Endothelial cell of umbilical vein (primary cell): Measurements from ENCODE around the gene GAA. TPM values are rescaled to one million over a fixed set of nuclear protein-coding genes. Genes with fewer than 3 reads are reported as not detected.

ENCODE experiments used
- BruUV-seq: library from RNA; stranded (reverse); fragments of 400-500 nt; replicated peaks from 2 replicates; lab custom pipeline; 2021; lab: Mats Ljungman, UMichigan
- CTCF ChIA-PET: fragments of 300-600, 350-600 bp; sonication (Branson Sonifier 250); formaldehyde crosslinking; loops from one replicate; lab custom pipeline; 2021; ENCODE audit warnings: antibody characterized with exemption, inconsistent platforms; lab: Charles Lee
- POLR2A ChIA-PET: fragments of 300-600, 350-600 bp; sonication (Branson Sonifier 250); formaldehyde crosslinking; loops from one replicate; lab custom pipeline; 2021; ENCODE audit warnings: antibody characterized with exemption, inconsistent platforms; lab: Charles Lee
- DNase-seq: peaks from one replicate; pipeline ENCODE4 v3.0.0-alpha.2; 2011; ENCODE audit warnings: low read depth, low spot score
- FAIRE-seq: peaks from 2 replicates; lab custom pipeline; 2011; peaks lifted over from hg19 to GRCh38; lab: Jason Lieb, UNC
- H2AFZ ChIP-seq: 2 replicates; pipeline ENCODE4 v1.6.0; 2012; ENCODE audit warnings: low read depth, low read length, control low read depth, inconsistent platforms
- H3K27ac ChIP-seq: 2 replicates; pipeline ENCODE4 v1.5.1; 2011; ENCODE audit warnings: low read depth, mild to moderate bottlenecking, control low read depth, low read length, moderate library complexity; ENCODE audit not compliant: insufficient read depth
- H3K27me3 ChIP-seq, 2 experiments: 2 replicates each; pipeline versions ENCODE4 v1.6.0 to v1.6.1; 2011; ENCODE audit warnings: low read length in 2 of 2, mixed read lengths in 1 of 2; ENCODE audit not compliant: control insufficient read depth in 2 of 2, insufficient read depth in 2 of 2
- H3K36me3 ChIP-seq, 2 experiments: 2 replicates in 1 of 2; 3 replicates in 1 of 2; pipeline ENCODE4 v1.5.1; 2011; ENCODE audit warnings: low read length in 2 of 2, mild to moderate bottlenecking in 1 of 2, moderate library complexity in 1 of 2; ENCODE audit not compliant: control insufficient read depth in 2 of 2, insufficient read depth in 2 of 2; ENCODE audit errors: extremely low read depth in 1 of 2
- H3K4me1 ChIP-seq: 3 replicates; pipeline ENCODE4 v1.5.1; 2011; ENCODE audit warnings: mild to moderate bottlenecking, low read length; ENCODE audit not compliant: control insufficient read depth, insufficient read depth; ENCODE audit errors: extremely low read depth
- H3K4me2 ChIP-seq: 2 replicates; pipeline ENCODE4 v1.6.1; 2011; ENCODE audit warnings: low read length, control low read depth, mixed read lengths; ENCODE audit not compliant: insufficient read depth
- H3K4me3 ChIP-seq, 3 experiments: fragments of 200-600 bp in 1 of 3; sonication (generic), shearing (Covaris generic) in 1 of 3; replicated peaks in 1 of 3; 2 replicates each; pipeline ENCODE4 v1.5.1; 2011 to 2016; ENCODE audit warnings: control low read depth in 3 of 3, low read length in 3 of 3, mild to moderate bottlenecking in 2 of 3, inconsistent platforms in 1 of 3, low read depth in 1 of 3, moderate library complexity in 1 of 3; ENCODE audit not compliant: insufficient read depth in 1 of 3
- H3K79me2 ChIP-seq: 2 replicates; pipeline ENCODE4 v1.6.0; 2012; ENCODE audit warnings: low read length, inconsistent platforms; ENCODE audit not compliant: control insufficient read depth, insufficient read depth
- H3K9ac ChIP-seq: replicated peaks from 2 replicates; pipeline ENCODE3; 2011; ENCODE audit warnings: low read length, control low read depth; ENCODE audit not compliant: insufficient read depth; ENCODE audit errors: extremely low read depth
- H3K9me1 ChIP-seq: replicated peaks from 3 replicates; pipeline ENCODE4 v1.6.0; 2011; ENCODE audit warnings: mild to moderate bottlenecking, low read length; ENCODE audit not compliant: control insufficient read depth, insufficient read depth; ENCODE audit errors: extremely low read depth
- H3K9me3 ChIP-seq: replicated peaks from 2 replicates; pipeline ENCODE4 v1.5.1; 2012; ENCODE audit warnings: low read length, inconsistent platforms; ENCODE audit not compliant: control insufficient read depth, insufficient read depth
- H4K20me1 ChIP-seq: replicated peaks from 2 replicates; pipeline ENCODE3; 2011; ENCODE audit warnings: mild to moderate bottlenecking, low read length; ENCODE audit not compliant: control insufficient read depth, insufficient read depth; ENCODE audit errors: extremely low read depth
- CTCF ChIP-seq, 2 donors: IDR thresholded peaks; 1 replicate in 1 of 2; 2 replicates in 1 of 2; pipeline ENCODE4 v1.5.1; 2011; ENCODE audit warnings: low read length in 2 of 2, mild to moderate bottlenecking in 2 of 2, moderate library complexity in 2 of 2, control low read depth in 1 of 2, inconsistent platforms in 1 of 2, low read depth in 1 of 2; ENCODE audit not compliant: insufficient read depth in 1 of 2; ENCODE audit errors: extremely low read depth in 1 of 2
- EZH2 ChIP-seq: IDR thresholded peaks from 2 replicates; pipeline ENCODE4 v1.6.1; 2012; ENCODE audit warnings: borderline replicate concordance, low read depth, mild to moderate bottlenecking, moderate library complexity, low read length, inconsistent platforms; ENCODE audit not compliant: severe bottlenecking
- FOS ChIP-seq: IDR thresholded peaks from 2 replicates; pipeline ENCODE4 v1.6.1; 2011; ENCODE audit warnings: mild to moderate bottlenecking, low read length, moderate library complexity, borderline replicate concordance; ENCODE audit not compliant: insufficient read depth
- GATA2 ChIP-seq: IDR thresholded peaks from 2 replicates; pipeline ENCODE4 v1.7.0; 2011; ENCODE audit warnings: low read depth, mild to moderate bottlenecking, moderate library complexity, mixed read lengths, low read length; ENCODE audit not compliant: insufficient read length, insufficient read depth
- JUN ChIP-seq: IDR thresholded peaks from 2 replicates; pipeline ENCODE4 v1.6.1; 2011; ENCODE audit warnings: borderline replicate concordance, low read depth; ENCODE audit not compliant: insufficient read length, insufficient read depth
- MYC ChIP-seq: IDR thresholded peaks from one replicate; pipeline ENCODE4 v1.6.1; 2011; ENCODE audit warnings: mild to moderate bottlenecking, low read depth, low read length
- POLR2A ChIP-seq: IDR thresholded peaks from 2 replicates; pipeline ENCODE4 v1.6.1; 2012; ENCODE audit warnings: low read depth, mild to moderate bottlenecking, control low read depth, low read length
- POLR2AphosphoS5 ChIP-seq: IDR thresholded peaks from 2 replicates; pipeline ENCODE4 v1.6.1; 2012; ENCODE audit warnings: low read depth, mild to moderate bottlenecking, control low read depth, low read length, moderate library complexity; ENCODE audit not compliant: insufficient read depth
- dilution Hi-C: fragments of 300-500 bp; cut with MboI; formaldehyde crosslinking; loops from one replicate; pipeline ENCODE4 v1.15.0; 2019; ENCODE audit warnings: low sequenced_read_pairs; ENCODE audit not compliant: extremely low pct_ligation_motif_present
- intact Hi-C: fragments of 100-400 bp; cut with micrococcal nuclease; formaldehyde crosslinking; loops from one replicate; pipeline ENCODE4 v1.10.0; 2022
- polyA plus RNA-seq, 4 experiments: library from polyadenylated mRNA; depleted of rRNA in 3 of 4; stranded (reverse) in 3 of 4; unstranded in 1 of 4; fragments of >200 nt; gene quantifications; 2 replicates each; pipeline versions ENCODE4 v1.2.1 to v1.2.3, GENCODE V29; 2011 to 2012; ENCODE audit warnings: missing spikeins in 1 of 4
- total RNA-seq: library from RNA; stranded (reverse); gene quantifications from 2 replicates; pipeline ENCODE4 v1.2.3, GENCODE V29; 2021
- TF ChIP-seq, protein P1 (sequence below): IDR thresholded peaks from 2 replicates; pipeline ENCODE4 v1.6.1; 2011; ENCODE audit not compliant: insufficient read depth, insufficient read length

The GAA gene
- total and polyA plus RNA-seq, 2 donors (not counting 3 experiments of a cell fraction or from before 2014, with no cell fraction given), result 26.3 to 49.7 TPM

GRCh38 chr17:80109713-80110446 is 8.5 kb downstream of the GAA start:
- H3K79me2 ChIP-seq, result no peaks in the 10 kb centered on the region
- BruUV-seq, result no TSS peak
- no peaks in the 10 kb centered on the region for H3K9me3 ChIP-seq
- intact Hi-C loops (loop anchor here (10.0 kb wide), 1 partner anchor 255 kb away; no protein-coding TSS in a partner anchor), dilution Hi-C loops (no loop called here)
- ChIA-PET CTCF (interaction anchor here (1.0 kb wide), 1 partner anchor 8 kb away, joined by 5 read pairs; the partner anchor contains the start of gene GAA), POLR2A (no interaction called here)
- TF ChIP-seq, protein P1, sequence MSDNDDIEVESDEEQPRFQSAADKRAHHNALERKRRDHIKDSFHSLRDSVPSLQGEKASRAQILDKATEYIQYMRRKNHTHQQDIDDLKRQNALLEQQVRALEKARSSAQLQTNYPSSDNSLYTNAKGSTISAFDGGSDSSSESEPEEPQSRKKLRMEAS, result no peak
- TF ChIP-seq GATA2 (no peak), POLR2A (no peak), EZH2 (no peak), POLR2AphosphoS5 (no peak), FOS (no peak), JUN (no peak), MYC (no peak), CTCF (IDR thresholded peaks at IDR 0.05; ENCODE audit: extremely low read depth in 1 of 2, insufficient read depth in 1 of 2, low read depth in 1 of 2, low read length in 2 of 2) (no peak)
- no peaks in the 10 kb centered on the region for H3K4me1 ChIP-seq
- FAIRE-seq (no peak), DNase-seq (no peak)
- H4K20me1 ChIP-seq, result no peaks in the 10 kb centered on the region
- H3K9me1 ChIP-seq, result no peaks in the 10 kb centered on the region
- H3K4me2 ChIP-seq, result no peak overlapping the region
- H3K9ac ChIP-seq, result no peak overlapping the region
- no peaks in the 10 kb centered on the region for H3K27me3 ChIP-seq
- no peak overlapping the region for H3K27ac ChIP-seq
- H2AFZ ChIP-seq, result no peak overlapping the region
- H3K36me3 ChIP-seq, result no peaks in the 10 kb centered on the region
- no peak overlapping the region for H3K4me3 ChIP-seq
